ENCODE measurements around the gene MAP6.

The MAP6 gene

DNA sequence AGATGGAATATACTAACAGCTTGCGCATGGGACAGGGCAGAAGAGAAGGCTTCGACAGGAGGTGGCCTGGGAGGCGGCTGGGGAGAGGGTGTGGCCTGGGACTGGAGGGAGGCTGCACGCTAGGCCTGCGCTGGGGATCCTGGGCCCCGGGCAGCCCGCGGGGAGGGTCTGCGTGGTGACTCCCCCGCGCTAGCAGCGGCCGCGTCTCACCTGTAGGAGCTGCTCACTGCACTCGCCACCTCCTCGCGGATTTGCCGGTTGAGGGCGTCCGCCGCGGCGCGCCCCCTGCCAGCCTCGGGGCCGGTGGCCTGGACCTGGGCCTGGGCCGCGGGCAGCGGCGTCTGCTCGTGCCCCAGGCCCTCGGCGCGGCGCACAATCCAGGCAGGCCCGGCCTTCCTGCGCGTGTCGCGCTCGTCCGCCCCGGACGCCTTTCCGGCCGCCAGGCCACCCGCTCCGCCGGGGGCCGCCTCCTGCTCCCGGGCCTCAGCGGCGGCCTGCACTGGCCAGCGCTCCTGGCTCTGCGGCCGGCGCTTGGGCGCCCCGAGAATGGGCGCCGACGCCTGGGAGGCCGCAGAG, 1.5 kb downstream of the MAP6 start:
- H3K4me3 ChIP-seq (replicated peaks; ENCODE audit: low read depth, low read length): peak overlapping the region; percentile 32
- TF ChIP-seq, protein P1, sequence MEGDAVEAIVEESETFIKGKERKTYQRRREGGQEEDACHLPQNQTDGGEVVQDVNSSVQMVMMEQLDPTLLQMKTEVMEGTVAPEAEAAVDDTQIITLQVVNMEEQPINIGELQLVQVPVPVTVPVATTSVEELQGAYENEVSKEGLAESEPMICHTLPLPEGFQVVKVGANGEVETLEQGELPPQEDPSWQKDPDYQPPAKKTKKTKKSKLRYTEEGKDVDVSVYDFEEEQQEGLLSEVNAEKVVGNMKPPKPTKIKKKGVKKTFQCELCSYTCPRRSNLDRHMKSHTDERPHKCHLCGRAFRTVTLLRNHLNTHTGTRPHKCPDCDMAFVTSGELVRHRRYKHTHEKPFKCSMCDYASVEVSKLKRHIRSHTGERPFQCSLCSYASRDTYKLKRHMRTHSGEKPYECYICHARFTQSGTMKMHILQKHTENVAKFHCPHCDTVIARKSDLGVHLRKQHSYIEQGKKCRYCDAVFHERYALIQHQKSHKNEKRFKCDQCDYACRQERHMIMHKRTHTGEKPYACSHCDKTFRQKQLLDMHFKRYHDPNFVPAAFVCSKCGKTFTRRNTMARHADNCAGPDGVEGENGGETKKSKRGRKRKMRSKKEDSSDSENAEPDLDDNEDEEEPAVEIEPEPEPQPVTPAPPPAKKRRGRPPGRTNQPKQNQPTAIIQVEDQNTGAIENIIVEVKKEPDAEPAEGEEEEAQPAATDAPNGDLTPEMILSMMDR (IDR thresholded peaks at IDR 0.05; ENCODE audit: low read length, missing control alignments): no peak
- DNase-seq (ENCODE audit: low read depth): peak; percentile 3

DNA sequence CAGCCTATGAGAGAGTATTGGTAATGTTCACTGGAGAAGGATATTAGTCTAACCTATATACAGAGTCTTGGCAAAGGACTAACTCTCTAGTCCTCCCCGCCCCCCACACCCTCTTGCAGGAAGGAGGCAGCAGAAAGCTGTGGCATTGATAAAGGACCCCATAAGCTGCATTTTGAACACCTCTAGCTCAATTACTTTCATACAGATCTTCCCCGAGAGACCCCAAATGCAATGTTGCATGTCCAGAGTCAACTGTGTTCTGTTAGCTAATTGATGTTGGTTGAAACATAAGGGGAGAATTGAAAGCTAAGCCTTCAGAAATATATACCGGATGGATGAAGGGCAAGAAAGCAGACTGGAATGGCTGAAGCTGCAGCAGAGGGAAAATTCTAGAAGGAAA, 2.8 kb downstream of the MAP6 start:
- no peak for DNase-seq (ENCODE audit: low read depth)
- no peak overlapping the region for H3K4me3 ChIP-seq (replicated peaks; ENCODE audit: low read depth, low read length)
- TF ChIP-seq, protein P1 (IDR thresholded peaks at IDR 0.05; ENCODE audit: low read length, missing control alignments): no peak

DNA sequence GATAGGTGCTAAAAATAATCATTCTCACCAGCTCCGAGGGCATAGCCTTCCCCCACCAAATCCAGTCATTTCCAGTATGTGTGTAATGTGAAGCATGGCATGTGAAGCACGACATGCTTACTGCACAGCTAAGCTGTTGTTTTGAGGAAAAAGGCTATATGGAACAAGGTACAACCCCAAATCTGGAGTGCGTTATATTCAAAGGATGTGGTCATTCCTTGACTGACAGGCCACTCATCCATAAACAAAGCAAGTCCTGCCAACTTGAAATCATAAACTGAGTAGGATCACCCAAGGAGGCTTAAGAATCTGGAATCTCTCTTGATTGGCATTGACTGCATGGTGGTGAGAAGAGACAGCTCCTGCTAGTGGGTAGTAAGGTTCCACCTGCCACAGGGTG, 3.7 kb downstream of the MAP6 start:
- H3K4me3 ChIP-seq (replicated peaks; ENCODE audit: low read depth, low read length): no peak overlapping the region
- TF ChIP-seq, protein P1 (IDR thresholded peaks at IDR 0.05; ENCODE audit: low read length, missing control alignments): no peak
- DNase-seq (ENCODE audit: low read depth): no peak

DNA sequence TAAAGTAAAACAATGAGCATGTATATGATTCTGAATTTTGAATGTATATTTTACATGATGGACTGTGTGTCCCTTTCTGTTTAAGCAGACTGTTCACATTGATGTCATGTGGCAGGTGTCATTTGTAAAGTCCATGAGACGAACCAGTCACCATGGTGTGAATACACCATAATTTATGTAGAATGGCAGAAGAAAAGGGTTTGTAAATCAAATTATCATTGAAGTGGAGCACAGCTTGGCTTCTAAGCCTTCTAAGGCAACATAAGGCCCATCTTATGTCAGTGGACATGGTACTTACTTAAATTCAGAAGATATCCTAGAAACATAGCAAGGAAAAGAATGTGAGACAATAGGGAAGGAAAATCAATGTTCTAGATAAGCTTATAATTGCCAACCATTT, 4.4 kb downstream of the MAP6 start:
- no peak for DNase-seq (ENCODE audit: low read depth)
- no peak overlapping the region for H3K4me3 ChIP-seq (replicated peaks; ENCODE audit: low read depth, low read length)
- TF ChIP-seq, protein P1 (IDR thresholded peaks at IDR 0.05; ENCODE audit: low read length, missing control alignments): no peak

DNA sequence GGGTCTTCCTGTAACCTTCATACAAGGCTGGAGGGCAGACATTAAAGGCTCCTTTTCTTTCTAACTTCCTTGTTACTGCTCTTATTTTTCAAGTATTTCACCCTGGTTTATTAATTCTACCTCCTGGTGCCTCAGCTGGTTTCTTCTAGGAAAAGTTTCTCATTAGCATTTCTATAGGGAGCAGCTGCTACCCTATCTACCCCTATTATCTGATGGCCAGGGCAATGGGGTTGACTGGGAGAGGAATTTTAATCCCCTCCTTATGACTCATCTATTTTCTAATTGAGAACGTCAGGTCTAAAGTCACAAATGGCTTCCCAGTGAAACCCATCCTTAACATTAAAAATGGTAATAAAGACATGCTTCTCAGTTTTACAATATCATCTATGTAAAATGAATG, 5.0 kb downstream of the MAP6 start:
- DNase-seq (ENCODE audit: low read depth): no peak
- TF ChIP-seq, protein P1 (IDR thresholded peaks at IDR 0.05; ENCODE audit: low read length, missing control alignments): no peak
- no peak overlapping the region for H3K4me3 ChIP-seq (replicated peaks; ENCODE audit: low read depth, low read length)

DNA sequence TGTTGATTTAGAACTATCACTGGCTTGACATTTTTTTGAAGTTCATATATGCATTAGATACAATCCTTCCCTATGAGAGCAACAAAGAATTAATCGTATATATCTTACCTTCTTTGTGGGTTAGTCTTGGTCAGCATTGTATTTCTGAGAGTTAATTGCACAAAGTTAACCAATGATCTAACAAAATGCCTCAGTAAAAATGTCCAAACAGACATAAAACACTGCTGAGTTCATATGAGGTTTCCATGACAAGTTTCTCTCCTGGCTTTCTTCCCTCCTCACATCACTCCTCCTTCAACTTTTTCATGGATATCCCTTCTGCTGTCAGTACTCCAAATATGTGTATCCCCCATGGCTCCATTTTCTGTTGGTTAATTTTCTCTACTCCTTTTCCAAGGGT, 9.0 kb downstream of the MAP6 start:
- DNase-seq (ENCODE audit: low read depth): no peak
- TF ChIP-seq, protein P1 (IDR thresholded peaks at IDR 0.05; ENCODE audit: low read length, missing control alignments): no peak
- H3K4me3 ChIP-seq (replicated peaks; ENCODE audit: low read depth, low read length): no peak overlapping the region

DNA sequence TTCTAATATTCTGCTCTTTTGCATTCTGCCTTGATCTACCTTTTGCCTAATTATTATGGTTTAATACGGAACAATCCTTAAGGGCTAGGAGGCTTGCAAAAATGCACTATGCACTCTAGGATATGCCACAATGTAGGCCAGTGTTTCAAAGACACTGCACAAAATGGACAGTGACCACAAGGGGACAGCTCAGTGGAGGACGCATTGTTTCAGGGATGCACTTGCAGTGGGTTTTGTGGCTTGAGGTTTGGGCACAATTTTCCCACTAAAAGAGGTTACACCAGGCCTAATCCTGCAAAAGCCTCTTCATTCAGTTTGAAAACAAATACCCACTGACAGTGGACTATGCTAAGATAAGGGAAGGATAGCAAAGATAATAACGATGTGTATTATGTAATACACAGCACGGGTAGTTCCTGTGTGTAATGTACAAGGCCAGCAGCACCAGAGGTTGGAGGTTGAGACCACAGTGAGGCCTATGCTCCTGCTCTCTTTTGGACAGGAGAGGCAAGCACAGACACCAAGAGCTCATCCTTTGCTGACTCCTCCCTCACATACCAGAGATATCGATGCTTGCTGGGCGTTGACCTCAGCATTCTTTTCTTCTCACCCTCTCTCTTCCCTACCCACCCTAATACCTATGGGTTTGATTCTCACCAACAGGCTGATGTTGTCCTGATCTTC, 12.7 kb downstream of the MAP6 start:
- DNase-seq (ENCODE audit: low read depth): no peak
- no peak overlapping the region for H3K4me3 ChIP-seq (replicated peaks; ENCODE audit: low read depth, low read length)
- TF ChIP-seq, protein P1 (IDR thresholded peaks at IDR 0.05; ENCODE audit: low read length, missing control alignments): no peak

Data from fibroblast of pulmonary artery (primary cell).